ENCODE results near the gene NUDT5. TPM values are rescaled to one million over a fixed set of nuclear protein-coding genes. Genes with fewer than 3 reads are reported as not detected.

NUDT5 gene
- total RNA-seq, 1 experiment from 2014 or later: 117 TPM

DNA sequence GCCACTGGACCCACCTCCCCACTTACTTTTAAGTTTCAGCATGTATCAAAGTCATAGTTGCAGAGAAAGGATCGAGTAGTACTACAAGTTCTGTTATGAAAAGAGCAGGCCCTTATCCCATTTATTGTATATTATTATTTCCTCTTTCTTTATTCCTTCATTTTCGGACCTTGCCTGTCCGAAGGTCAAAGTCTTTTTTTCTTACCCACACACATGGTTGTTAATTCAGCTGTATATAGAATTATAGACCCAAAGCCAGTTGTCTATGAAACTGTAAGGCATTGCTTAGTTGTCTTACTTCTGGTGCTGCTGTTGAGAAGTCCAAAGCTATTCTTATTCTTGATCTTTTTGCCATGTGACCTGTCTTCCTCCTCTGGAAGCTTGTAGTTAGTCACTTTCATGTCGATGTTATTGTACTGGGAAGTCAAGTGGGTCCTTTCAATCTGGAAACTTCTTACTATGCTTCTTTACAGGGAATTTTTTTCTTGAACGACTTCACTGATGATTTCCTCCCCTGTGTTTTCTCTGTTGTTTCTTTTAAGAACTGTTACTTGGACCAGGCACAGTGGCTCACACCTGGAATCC, 8.3 kb downstream of the NUDT5 start:
- peaks cover 4% of the 10 kb centered on the region; the same call in 1 of the 2 replicates for H3K79me2 ChIP-seq (ENCODE audit: insufficient read depth, low read length)
- H4K5ac ChIP-seq (ENCODE audit: insufficient read length, low read depth, low read length): no peak overlapping the region
- H3T11ph ChIP-seq (ENCODE audit: low read length): no peak overlapping the region
- peaks cover 2% of the 10 kb centered on the region; the same call in 1 of the 2 replicates for H3K4me1 ChIP-seq (ENCODE audit: insufficient read depth, low read length)
- no peak overlapping the region for H2BK20ac ChIP-seq (ENCODE audit: low read depth, low read length, poor library complexity, severe bottlenecking)
- H2AFZ ChIP-seq (ENCODE audit: low read length): no peak overlapping the region
- no peak overlapping the region for H2BK15ac ChIP-seq (ENCODE audit: low read depth, low read length)
- no peaks in the 10 kb centered on the region for H3K27me3 Mint-ChIP-seq (ENCODE audit: low read depth)
- DNase-seq: no peak
- no peak overlapping the region for H4K91ac ChIP-seq (ENCODE audit: insufficient read length, low read depth, low read length)
- peaks cover 16% of the 10 kb centered on the region for H3K79me1 ChIP-seq (ENCODE audit: insufficient read depth, low read depth, low read length, poor library complexity, severe bottlenecking)
- peaks cover 16 to 47% (median 33%) of the 10 kb centered on the region in 3 experiments; a peak in 6 of 7 replicates for H3K36me3 Mint-ChIP-seq (ENCODE audit: insufficient read depth in 1 of 3, low read depth in 3 of 3)
- H3K9me3 Mint-ChIP-seq: no peaks in the 10 kb centered on the region
- H3K56ac ChIP-seq (ENCODE audit: insufficient read length, low read depth, low read length): no peak overlapping the region
- no peak overlapping the region for H3K4ac ChIP-seq (ENCODE audit: low read depth, low read length)
- no peaks in the 10 kb centered on the region for H3K9me3 ChIP-seq (ENCODE audit: control insufficient read depth, low read depth, low read length)
- H2AK5ac ChIP-seq (ENCODE audit: insufficient read length, low read length): no peak overlapping the region
- H3K23ac ChIP-seq (ENCODE audit: insufficient read length, low read depth, low read length): no peak overlapping the region
- H4K8ac ChIP-seq (replicated peaks; ENCODE audit: insufficient read length, low read depth, low read length): no peak overlapping the region
- no peak overlapping the region for H3K18ac ChIP-seq (ENCODE audit: insufficient read length, low read depth, low read length)
- H3K4me1 Mint-ChIP-seq: peaks cover 3 to 6% of the 10 kb centered on the region in 2 experiments; a peak in 3 of 4 replicates
- no peak overlapping the region for H3K4me3 Mint-ChIP-seq
- no peaks in the 10 kb centered on the region for H3K27me3 ChIP-seq (ENCODE audit: insufficient read depth, low read length)
- H3K23me2 ChIP-seq (ENCODE audit: insufficient read length, low read depth, low read length, poor library complexity, severe bottlenecking): no peaks in the 10 kb centered on the region
- H3K27ac Mint-ChIP-seq: no peak overlapping the region
- H2BK12ac ChIP-seq (ENCODE audit: insufficient read length, low read depth, low read length): no peak overlapping the region
- H3K9ac ChIP-seq (ENCODE audit: extremely low read depth, insufficient read length, low read length): no peak overlapping the region
- WGBS (ENCODE audit: extremely low coverage, insufficient read length, low lambda C conversion rate): no CpG with 5 or more reads among the region's 5 CpGs
- H3K27ac ChIP-seq (ENCODE audit: insufficient read length, low read depth, low read length): no peak overlapping the region
- TF ChIP-seq, protein P1, sequence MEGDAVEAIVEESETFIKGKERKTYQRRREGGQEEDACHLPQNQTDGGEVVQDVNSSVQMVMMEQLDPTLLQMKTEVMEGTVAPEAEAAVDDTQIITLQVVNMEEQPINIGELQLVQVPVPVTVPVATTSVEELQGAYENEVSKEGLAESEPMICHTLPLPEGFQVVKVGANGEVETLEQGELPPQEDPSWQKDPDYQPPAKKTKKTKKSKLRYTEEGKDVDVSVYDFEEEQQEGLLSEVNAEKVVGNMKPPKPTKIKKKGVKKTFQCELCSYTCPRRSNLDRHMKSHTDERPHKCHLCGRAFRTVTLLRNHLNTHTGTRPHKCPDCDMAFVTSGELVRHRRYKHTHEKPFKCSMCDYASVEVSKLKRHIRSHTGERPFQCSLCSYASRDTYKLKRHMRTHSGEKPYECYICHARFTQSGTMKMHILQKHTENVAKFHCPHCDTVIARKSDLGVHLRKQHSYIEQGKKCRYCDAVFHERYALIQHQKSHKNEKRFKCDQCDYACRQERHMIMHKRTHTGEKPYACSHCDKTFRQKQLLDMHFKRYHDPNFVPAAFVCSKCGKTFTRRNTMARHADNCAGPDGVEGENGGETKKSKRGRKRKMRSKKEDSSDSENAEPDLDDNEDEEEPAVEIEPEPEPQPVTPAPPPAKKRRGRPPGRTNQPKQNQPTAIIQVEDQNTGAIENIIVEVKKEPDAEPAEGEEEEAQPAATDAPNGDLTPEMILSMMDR (conservative IDR thresholded peaks at IDR 0.05): no peak
- H4K20me1 ChIP-seq (ENCODE audit: control insufficient read depth, insufficient read depth, insufficient read length): no peaks in the 10 kb centered on the region
- no peak overlapping the region for H2BK120ac ChIP-seq (ENCODE audit: low read depth, low read length, poor library complexity, severe bottlenecking)
- no peak overlapping the region for H3K4me2 ChIP-seq (ENCODE audit: insufficient read depth, insufficient read length, low read length)
- no peak overlapping the region for H2BK5ac ChIP-seq (ENCODE audit: insufficient read length, low read length)
- no peak overlapping the region for H3K14ac ChIP-seq (ENCODE audit: insufficient read depth, low read length)

Data from H9 (cell line).